Astrocyte of the cerebellum (primary cell): ENCODE results near the gene BABAM1.
"Not testable (repeated sequence)": the region's sequence is repeated elsewhere in the genome, so short reads cannot be mapped to it uniquely, and the experiment has no call there.

Source experiments
- DNase-seq: peaks from one replicate; pipeline ENCODE4 v3.0.0-alpha.2; 2011; ENCODE audit warnings: low read depth
- H3K4me3 ChIP-seq: 2 replicates; pipeline ENCODE4 v1.5.1; 2011; ENCODE audit warnings: mild to moderate bottlenecking, low read depth, low read length, moderate library complexity
- CTCF ChIP-seq: IDR thresholded peaks from 2 replicates; pipeline ENCODE4 v1.5.1; 2012; ENCODE audit warnings: low read length, low read depth, moderate library complexity, mild to moderate bottlenecking; ENCODE audit errors: missing control alignments
- in situ Hi-C: cut with HindIII; loops from 2 replicates; pipeline ENCODE4 v1.10.0; 2017; ENCODE audit warnings: low sequenced_read_pairs

BABAM1 gene

GRCh38 chr19:17293605-17294004 lies 26.4 kb downstream of the BABAM1 start:
- DNase-seq = no peak
- TF ChIP-seq CTCF = no peak
- no peak overlapping the region for H3K4me3 ChIP-seq
- in situ Hi-C loops = no loop called here

- TF ChIP-seq CTCF = no peak
- H3K4me3 ChIP-seq = no peak overlapping the region
- no peak for DNase-seq
- in situ Hi-C loops = no loop called here
These were observed 27.0 kb downstream of the BABAM1 start for GRCh38 chr19:17294051-17294891.

- DNase-seq, in situ Hi-C loops, H3K4me3 ChIP-seq: not testable (repeated sequence)
These were observed 28.3 kb downstream of the BABAM1 start for GRCh38 chr19:17295551-17295950.

- H3K4me3 ChIP-seq = no peak overlapping the region
- TF ChIP-seq CTCF = no peak
- in situ Hi-C loops = no loop called here
- no peak for DNase-seq
These were observed 29.0 kb downstream of the BABAM1 start for GRCh38 chr19:17296273-17296672.

- no peak for TF ChIP-seq CTCF
- DNase-seq = no peak
- in situ Hi-C loops = no loop called here
- no peak overlapping the region for H3K4me3 ChIP-seq
These were observed 29.7 kb downstream of the BABAM1 start for GRCh38 chr19:17296976-17297375.

- no peak for DNase-seq
- in situ Hi-C loops = loop anchor here (25.0 kb wide), 1 partner anchor 139 kb away; no protein-coding TSS in a partner anchor
- no peak for TF ChIP-seq CTCF
- H3K4me3 ChIP-seq = no peak overlapping the region
These were observed 33.9 kb downstream of the BABAM1 start for GRCh38 chr19:17300992-17301619.
